DMS114 treated with DMSO at 0.1 percent for 48 hours (cell line): Measurements from ENCODE around the gene COLEC11.

Experiments used
- DNase-seq: peaks from one replicate; lab custom pipeline; 2025; ENCODE audit not compliant: unreplicated experiment; lab: John Stamatoyannopoulos, UW

COLEC11 gene

GRCh38 chr2:3637311-3637675, 42.4 kb downstream of the COLEC11 start:
- DNase-seq = no peak

- no peak for DNase-seq
Observed at GRCh38 chr2:3637692-3638455, 43.0 kb downstream of the COLEC11 start.

- DNase-seq = no peak
Observed at GRCh38 chr2:3638456-3638810, 43.5 kb downstream of the COLEC11 start.

- no peak for DNase-seq
Observed at GRCh38 chr2:3639015-3639630, 44.2 kb downstream of the COLEC11 start.

- no peak for DNase-seq
Observed at GRCh38 chr2:3639653-3640052, 44.7 kb downstream of the COLEC11 start.

GRCh38 chr2:3641181-3641580, 46.3 kb downstream of the COLEC11 start:
- DNase-seq = no peak

- DNase-seq = no peak
Observed at GRCh38 chr2:3641841-3642421, 47.0 kb downstream of the COLEC11 start.

- DNase-seq = no peak
Observed at GRCh38 chr2:3642521-3643215, 47.8 kb downstream of the COLEC11 start.

- DNase-seq = no peak
Observed at GRCh38 chr2:3643371-3644245, 48.7 kb downstream of the COLEC11 start.

GRCh38 chr2:3644246-3644525, 49.3 kb downstream of the COLEC11 start:
- DNase-seq = no peak

GRCh38 chr2:3644891-3645605, 50.1 kb downstream of the COLEC11 start:
- no peak for DNase-seq

- no peak for DNase-seq
Observed at GRCh38 chr2:3645745-3646389, 51.0 kb downstream of the COLEC11 start.

GRCh38 chr2:3646446-3646845, 51.5 kb downstream of the COLEC11 start:
- DNase-seq = no peak

GRCh38 chr2:3647246-3647645, 52.3 kb downstream of the COLEC11 start:
- DNase-seq = no peak

GRCh38 chr2:3647831-3648651, 53.1 kb downstream of the COLEC11 start:
- DNase-seq = no peak

GRCh38 chr2:3648652-3649177, 53.8 kb downstream of the COLEC11 start:
- no peak for DNase-seq

- no peak for DNase-seq
Observed at GRCh38 chr2:3649581-3649980, 54.7 kb downstream of the COLEC11 start.

- DNase-seq = no peak
Observed at GRCh38 chr2:3650140-3650920, 55.4 kb downstream of the COLEC11 start.
